HG02970 (cell line): Measurements from ENCODE around the gene UBE2QL1.
"Not testable (repeated sequence)": the region's sequence is repeated elsewhere in the genome, so short reads cannot be mapped to it uniquely, and the experiment has no call there.

Source experiments
- ATAC-seq: cut with Tn5 transposase; IDR thresholded peaks from one replicate; pipeline ENCODE4 v1.9.1; 2021; ENCODE audit warnings: mild to moderate bottlenecking, moderate library complexity, moderate number of reproducible peaks; ENCODE audit not compliant: unreplicated experiment, low FRiP score

The UBE2QL1 gene

GRCh38 chr5:6493681-6494454, 45.2 kb downstream of the UBE2QL1 start:
- ATAC-seq = no peak

- ATAC-seq = no peak
Observed at GRCh38 chr5:6494939-6495338, 46.3 kb downstream of the UBE2QL1 start.

GRCh38 chr5:6495433-6496206, 47.0 kb downstream of the UBE2QL1 start:
- no peak for ATAC-seq

GRCh38 chr5:6496207-6496584, 47.5 kb downstream of the UBE2QL1 start:
- peak; percentile 95 for ATAC-seq

GRCh38 chr5:6496636-6497035, 48.0 kb downstream of the UBE2QL1 start:
- peak; percentile 6 for ATAC-seq

- ATAC-seq = no peak
Observed at GRCh38 chr5:6497262-6497661, 48.6 kb downstream of the UBE2QL1 start.

GRCh38 chr5:6498968-6499367, 50.3 kb downstream of the UBE2QL1 start:
- no peak for ATAC-seq

- ATAC-seq = no peak
Observed at GRCh38 chr5:6501701-6502100, 53.0 kb downstream of the UBE2QL1 start.

GRCh38 chr5:6502421-6502820, 53.8 kb downstream of the UBE2QL1 start:
- no peak for ATAC-seq

GRCh38 chr5:6503342-6503741, 54.7 kb downstream of the UBE2QL1 start:
- ATAC-seq = no peak

- no peak for ATAC-seq
Observed at GRCh38 chr5:6504677-6505415, 56.2 kb downstream of the UBE2QL1 start.

GRCh38 chr5:6505416-6505755, 56.7 kb downstream of the UBE2QL1 start:
- ATAC-seq = no peak

- no peak for ATAC-seq
Observed at GRCh38 chr5:6505783-6506557, 57.3 kb downstream of the UBE2QL1 start.

- ATAC-seq = no peak
Observed at GRCh38 chr5:6506611-6507010, 58.0 kb downstream of the UBE2QL1 start.

GRCh38 chr5:6508931-6509330, 60.3 kb downstream of the UBE2QL1 start:
- ATAC-seq = no peak

- ATAC-seq = no peak
Observed at GRCh38 chr5:6510132-6510531, 61.5 kb downstream of the UBE2QL1 start.

GRCh38 chr5:6510973-6511372, 62.3 kb downstream of the UBE2QL1 start:
- no peak for ATAC-seq

GRCh38 chr5:6515812-6516211, 67.2 kb downstream of the UBE2QL1 start:
- not testable (repeated sequence) for ATAC-seq

GRCh38 chr5:6516823-6517222, 68.2 kb downstream of the UBE2QL1 start:
- no peak for ATAC-seq

GRCh38 chr5:6517510-6517909, 68.9 kb downstream of the UBE2QL1 start:
- ATAC-seq = no peak
